DMS 273 (cell line): ENCODE data around the gene SLC43A2.
"Not testable (repeated sequence)": the region's sequence is repeated elsewhere in the genome, so short reads cannot be mapped to it uniquely, and the experiment has no call there.

ENCODE experiments used
- DNase-seq: peaks from one replicate; lab custom pipeline; 2025; ENCODE audit not compliant: unreplicated experiment; lab: John Stamatoyannopoulos, UW

The SLC43A2 gene

DNA sequence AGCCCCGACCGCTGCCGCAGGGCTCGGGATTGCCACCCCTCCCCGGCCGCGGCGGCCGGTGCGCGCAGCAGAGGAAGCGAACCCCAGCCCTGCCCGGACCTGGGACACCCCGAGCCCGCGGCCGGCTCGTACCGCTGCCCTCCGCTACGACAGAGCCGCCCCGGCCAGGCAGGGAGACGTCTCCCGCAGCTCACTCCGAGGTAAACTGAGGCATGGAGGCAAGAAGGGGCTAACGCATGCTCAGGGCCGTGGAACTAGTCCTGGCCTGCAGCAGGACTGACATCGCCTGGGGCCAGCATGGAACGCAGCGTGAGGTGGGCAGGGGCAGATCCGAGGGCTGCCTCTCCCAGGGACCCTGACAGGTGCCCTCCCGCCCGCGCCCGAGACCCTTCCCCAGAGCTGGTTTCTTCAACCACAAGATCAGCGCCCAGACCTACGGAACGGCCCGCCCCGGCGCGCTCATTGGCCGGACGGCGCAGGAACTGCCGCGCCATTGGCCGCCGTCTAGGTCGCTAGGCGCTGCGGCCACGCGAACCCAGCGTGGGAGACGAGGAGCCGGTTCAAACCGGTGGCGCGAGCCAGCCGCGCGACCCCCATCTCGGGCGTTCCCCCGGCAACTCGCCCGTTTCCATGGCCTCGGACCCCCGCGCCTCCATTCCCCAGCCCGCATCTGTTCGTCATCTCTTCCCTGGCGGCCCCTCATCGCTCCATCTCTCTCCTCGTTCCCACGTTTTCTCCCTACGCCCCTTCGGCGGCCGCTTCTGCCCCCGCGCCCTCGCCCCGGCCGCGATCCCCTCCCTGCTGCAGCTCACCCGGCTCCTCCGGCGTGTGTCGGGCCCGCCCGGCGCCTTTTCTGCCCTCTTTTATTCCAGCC, at the start of gene SLC43A2:
Gene SLC43A2 (minus strand): TSS at position 853 of the 874 bp plus-strand sequence. CDS start 960 bp downstream, outside the sequence.
- DNase-seq = peak; percentile 91

DNA sequence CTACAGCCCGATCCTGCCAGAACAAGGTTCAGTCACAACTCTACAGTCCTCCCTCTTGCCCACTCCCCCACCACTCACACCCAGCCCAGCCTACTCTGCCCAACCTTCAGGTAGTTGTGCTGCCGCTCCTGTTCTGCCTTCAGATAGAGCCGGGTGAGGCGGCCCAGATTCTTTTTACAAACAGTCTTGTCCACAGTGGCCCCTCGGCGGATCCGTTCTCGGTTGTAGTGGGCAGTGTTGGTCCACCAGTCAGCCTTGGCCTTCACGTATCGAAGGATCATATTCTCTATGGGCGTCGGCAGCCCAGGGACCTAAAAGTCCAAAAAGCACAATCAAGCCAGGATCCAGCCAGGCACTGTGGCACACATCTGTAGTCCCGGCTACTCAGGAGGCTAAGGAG, 47.8 kb upstream of the SLC43A2 start:
- DNase-seq = no peak

DNA sequence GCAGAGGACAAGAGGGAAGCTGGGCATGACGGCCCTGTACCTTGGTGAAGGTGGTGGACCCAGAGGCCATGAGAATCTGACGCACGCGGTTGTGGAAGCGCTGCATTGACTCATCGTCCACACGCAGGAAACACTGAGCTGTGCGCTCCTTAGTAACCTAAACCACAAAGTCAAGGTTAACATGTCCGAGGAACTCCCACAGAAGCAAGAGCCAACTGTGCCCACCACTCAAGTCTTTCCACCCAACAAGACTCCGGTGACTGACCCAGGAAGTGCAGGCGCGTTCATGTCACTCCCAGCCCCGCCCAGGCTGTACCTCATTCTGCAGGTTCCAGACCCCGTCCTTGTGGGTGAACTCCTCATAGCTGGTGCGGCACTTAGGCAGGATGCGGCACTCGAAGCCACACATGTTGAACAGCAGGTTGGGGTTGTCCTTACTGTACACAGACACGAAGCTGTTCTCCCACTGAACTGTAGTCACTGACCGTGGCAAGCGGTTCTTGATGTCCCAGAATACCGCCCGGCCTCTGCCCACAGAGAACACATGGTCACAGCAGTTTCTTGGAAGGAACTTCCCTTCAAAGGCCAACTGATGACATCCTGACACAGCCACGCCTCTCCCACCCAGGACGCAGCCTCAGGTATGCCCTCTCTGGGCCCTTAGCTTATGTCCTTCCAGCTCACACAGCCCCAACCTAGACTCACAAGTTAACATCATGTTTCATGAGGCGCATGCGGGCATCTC, 44.6 kb upstream of the SLC43A2 start:
- no peak for DNase-seq

DNA sequence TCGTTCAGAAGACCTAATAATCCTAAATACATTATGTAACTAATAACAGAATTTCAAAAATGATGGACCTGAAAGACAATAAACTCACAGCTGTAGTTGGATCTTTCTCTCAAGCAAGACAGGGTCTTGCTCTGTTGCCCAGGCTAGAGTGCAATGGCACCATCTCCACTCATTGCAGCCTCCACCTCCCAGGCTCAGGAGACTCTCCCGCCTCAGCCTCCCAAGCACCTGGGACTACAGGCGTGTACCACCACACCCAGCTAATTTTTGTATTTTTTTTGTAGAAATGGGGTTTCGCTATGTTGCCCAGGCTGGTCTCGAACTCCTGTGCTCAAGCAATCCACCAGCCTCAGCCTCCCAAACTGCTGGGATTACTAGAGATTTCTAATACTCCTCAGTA, 35.3 kb upstream of the SLC43A2 start:
- DNase-seq = not testable (repeated sequence)

DNA sequence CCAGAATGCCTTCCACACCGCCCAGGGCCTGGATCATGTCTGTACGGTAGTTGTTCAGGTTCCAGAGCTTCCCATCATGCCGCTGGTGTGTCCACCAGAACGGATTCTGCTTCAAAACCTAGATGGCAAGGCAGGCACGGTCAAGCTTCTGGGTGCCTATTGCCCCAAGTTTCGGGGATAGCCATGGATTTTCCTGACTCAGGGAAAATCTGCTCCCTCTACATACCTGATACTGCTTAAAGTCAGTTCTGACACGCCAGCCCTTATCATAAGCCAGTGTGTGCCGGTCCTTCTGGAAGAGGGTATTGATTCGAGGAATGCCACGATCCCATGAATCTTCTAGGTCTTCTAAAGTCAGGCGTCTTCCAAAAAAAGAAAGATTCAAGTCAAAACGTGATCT, 32.4 kb upstream of the SLC43A2 start:
- DNase-seq = no peak

GRCh38 chr17:1658100-1658499, 29.5 kb upstream of the SLC43A2 start:
- DNase-seq = no peak

GRCh38 chr17:1653735-1654134, 25.1 kb upstream of the SLC43A2 start:
- DNase-seq = no peak

- not testable (repeated sequence) for DNase-seq
These were observed 24.2 kb upstream of the SLC43A2 start for GRCh38 chr17:1652794-1653193.

GRCh38 chr17:1651559-1651844, 22.9 kb upstream of the SLC43A2 start:
- DNase-seq = no peak

- no peak for DNase-seq
These were observed 22.3 kb upstream of the SLC43A2 start for GRCh38 chr17:1650731-1651558.

GRCh38 chr17:1649844-1650501, 21.3 kb upstream of the SLC43A2 start, which contains the start of gene RILP:
TSS of gene RILP (minus strand) at chr17:1649866. CDS start at chr17:1649804, 62 bp downstream.
- peak; percentile 77 for DNase-seq

GRCh38 chr17:1648963-1649843, 20.6 kb upstream of the SLC43A2 start:
- DNase-seq = peak; percentile 95

DNA sequence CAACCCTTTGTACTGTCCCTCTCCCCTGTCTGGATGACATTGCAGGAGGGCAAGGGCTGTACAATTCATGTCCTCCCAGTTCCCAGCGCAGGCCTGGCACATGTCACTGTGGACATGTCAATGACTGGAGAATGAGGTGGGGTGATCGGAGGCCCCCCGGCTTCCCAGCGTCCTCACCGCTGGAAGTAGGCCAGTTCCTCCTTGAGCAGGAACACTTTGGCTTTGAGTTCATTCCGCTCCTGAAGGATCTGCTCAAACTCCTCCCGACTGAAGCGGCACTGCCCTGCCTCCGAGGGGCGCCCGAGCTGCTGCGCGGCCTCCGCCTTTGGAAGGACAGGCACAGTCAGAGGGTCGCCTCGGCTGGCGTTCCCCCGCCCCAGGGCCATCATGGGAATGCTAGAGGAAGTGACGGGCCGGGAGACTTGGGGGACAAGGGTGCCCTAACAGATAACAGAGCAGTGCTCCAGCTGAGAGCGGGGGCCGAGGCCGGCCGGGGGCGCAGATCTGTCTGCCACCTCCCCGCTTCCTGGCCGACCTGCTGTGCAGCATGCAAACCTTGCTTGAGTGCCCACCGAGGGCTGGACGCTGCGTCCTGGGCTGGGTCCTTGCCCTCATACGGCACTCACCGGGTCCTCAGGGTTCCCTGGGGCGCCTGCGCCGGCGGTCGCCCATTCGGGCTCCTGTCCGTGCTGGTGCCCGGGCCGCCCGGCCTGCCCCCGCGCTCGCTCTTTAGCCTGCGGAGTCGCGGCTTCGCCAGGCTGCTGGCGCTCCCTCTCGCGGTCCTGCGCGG, 19.7 kb upstream of the SLC43A2 start:
- DNase-seq = peak; percentile 33

- no peak for DNase-seq
These were observed 19.2 kb upstream of the SLC43A2 start for GRCh38 chr17:1647802-1648171.

GRCh38 chr17:1646199-1646875, 17.7 kb upstream of the SLC43A2 start:
- no peak for DNase-seq

DNA sequence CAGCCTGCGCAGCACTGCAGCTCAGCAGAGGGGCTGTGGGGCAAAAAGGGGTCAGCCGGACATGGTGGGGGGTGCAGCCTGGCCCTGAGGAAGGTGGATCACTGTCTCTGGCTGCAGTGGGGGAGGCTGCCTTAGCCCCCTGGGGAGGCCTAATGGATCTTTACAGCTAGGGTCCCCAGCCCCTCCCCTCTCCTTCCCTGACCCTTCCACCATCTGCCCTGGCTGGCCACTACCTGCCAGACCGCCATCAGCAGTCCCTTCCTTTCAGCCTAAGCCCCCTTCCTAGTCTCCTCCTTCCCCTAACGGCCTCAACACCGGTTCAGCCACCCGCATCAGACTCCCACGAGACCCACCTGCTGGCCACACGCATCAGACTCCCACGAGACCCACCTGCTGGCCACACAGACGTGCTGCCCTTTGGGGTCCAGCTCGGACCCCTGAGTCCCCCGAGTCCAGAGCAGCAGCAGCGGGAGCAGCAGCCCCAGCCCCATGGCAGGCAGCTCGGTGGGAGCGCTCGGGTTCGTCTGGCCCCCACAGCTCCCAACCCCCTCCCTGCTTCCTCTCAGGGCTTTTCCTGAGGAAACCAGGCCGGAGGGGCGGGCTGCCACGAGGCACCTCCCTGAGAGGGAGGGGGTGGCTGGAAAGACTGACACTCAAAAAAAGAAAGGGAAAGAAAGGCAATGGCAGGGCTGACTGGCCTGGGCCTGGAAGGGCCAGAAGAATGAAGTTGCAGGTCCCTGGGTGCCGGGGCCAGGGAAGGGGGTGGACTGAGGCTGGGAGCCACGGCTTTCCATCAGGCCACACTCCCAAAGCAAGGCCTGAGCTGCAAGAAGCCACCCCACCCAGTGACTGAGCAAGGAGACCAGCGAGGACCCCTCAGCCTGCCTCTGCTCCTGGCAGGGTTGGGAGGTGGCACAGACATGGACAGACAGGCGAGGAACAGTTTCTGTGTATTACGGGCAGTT, 16.9 kb upstream of the SLC43A2 start, which contains the start of gene SCARF1:
Gene SCARF1 (minus strand): TSS at position 526 of the 965 bp plus-strand sequence. CDS start 35 bp downstream, at position 491.
- DNase-seq = no peak

DNA sequence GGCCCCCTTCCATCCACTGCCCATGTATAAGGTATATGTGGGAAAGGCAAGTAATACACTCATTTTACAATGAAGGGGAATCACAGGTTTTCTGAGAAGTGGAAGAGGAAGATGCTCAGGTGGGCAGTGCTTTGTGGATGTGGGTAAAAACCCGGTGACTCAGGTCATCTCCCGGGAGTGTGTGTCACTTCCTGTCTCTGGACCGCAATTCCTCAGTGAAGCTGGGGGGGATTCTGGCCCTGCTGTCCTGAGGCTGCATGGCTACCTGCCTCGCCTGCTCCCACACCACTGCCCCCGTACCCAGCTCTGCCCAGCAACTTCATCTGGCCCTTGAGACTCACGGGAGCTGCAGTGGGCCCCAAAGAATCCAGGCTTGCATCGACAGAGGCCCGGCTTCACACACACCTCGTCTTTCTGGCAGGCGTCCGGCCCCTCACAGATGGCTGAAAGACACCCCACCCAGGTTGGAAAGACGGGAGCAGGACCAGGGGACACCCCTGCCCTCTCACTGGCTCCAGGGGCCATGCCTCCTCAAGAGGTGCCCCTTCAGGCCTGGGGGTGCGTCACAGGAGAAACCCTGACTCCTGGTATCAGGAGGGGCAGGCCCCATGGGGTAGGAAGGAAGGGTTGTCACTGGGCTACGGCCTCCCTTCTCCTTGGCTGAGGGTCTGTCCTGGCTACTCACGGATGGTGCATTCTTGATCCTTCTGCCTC, 16.0 kb upstream of the SLC43A2 start:
- no peak for DNase-seq
